SK-N-MC (cell line): ENCODE results near the gene GAS6.

Experiments used
- EZH2 ChIP-seq: fragments of 200-600 bp; sonication (generic); IDR thresholded peaks from one replicate; pipeline ENCODE4 v1.6.1; 2017; ENCODE audit warnings: antibody characterized with exemption
- POLR2AphosphoS5 ChIP-seq: IDR thresholded peaks from 2 replicates; pipeline ENCODE4 v1.6.1; 2012; ENCODE audit warnings: mild to moderate bottlenecking, low read depth, low read length, borderline replicate concordance

DNA sequence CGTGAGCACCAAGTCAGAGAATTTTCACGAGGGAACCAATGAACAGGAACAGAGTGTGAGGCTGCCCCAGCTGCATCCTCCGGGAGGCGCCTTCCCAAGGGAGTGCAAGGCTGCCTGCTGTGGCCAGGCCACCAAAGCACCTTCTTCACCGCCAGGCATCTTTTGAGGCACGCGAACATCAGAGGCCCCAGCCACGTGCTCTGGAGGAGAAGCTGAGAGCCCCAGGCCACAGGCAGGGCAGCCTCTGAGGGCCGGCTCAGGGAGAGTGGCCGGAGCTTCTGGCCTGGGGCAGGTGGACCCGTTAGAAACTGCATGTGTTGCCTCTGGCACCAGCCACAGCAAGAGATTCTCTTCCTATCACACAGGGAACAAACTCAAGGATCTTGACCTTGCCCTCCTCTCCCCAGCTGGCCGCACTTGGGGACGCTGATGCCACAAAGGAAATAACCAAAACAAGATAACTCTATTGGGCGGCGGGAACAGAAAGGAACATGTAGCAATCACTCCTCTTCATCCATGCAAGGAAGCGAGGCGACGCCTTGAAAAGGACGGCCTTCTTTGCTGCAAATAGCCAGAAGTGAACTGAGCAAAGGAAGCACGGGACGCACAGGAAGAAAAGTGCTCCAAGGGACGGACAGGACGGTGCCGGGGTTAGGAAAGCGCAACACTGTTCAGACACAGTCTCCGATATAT is 19.9 kb downstream of the GAS6 start:
- no peak for TF ChIP-seq EZH2
- TF ChIP-seq POLR2AphosphoS5: no peak
